Erythroblast (primary cell): ENCODE data around the gene KLK7.

Experiments used
- GATA1 ChIP-seq: IDR thresholded peaks from 2 replicates; pipeline ENCODE4 v1.6.1; 2011; ENCODE audit warnings: low read depth, mild to moderate bottlenecking, control low read depth, low read length, moderate library complexity
- POLR2A ChIP-seq: IDR thresholded peaks from 2 replicates; pipeline ENCODE4 v1.6.1; 2011; ENCODE audit warnings: mild to moderate bottlenecking, low read length

GRCh38 chr19:51012661-51013190 is 29.0 kb upstream of the KLK7 start:
- no peak for TF ChIP-seq POLR2A
- TF ChIP-seq GATA1 = no peak
